HG03442 (cell line): ENCODE results near the gene NPAS3.
"Not testable (repeated sequence)": the region's sequence is repeated elsewhere in the genome, so short reads cannot be mapped to it uniquely, and the experiment has no call there.

Experiments used
- ATAC-seq: cut with Tn5 transposase; IDR thresholded peaks from one replicate; pipeline ENCODE4 v1.9.1; 2021; ENCODE audit warnings: mild to moderate bottlenecking, moderate library complexity; ENCODE audit not compliant: unreplicated experiment

The NPAS3 gene

GRCh38 chr14:33068040-33068439 is 129.4 kb downstream of the NPAS3 start:
- ATAC-seq = no peak

GRCh38 chr14:33068626-33069025 is 129.9 kb downstream of the NPAS3 start:
- ATAC-seq = no peak

GRCh38 chr14:33070475-33070874 is 131.8 kb downstream of the NPAS3 start:
- no peak for ATAC-seq

GRCh38 chr14:33073023-33073422 is 134.3 kb downstream of the NPAS3 start:
- no peak for ATAC-seq

GRCh38 chr14:33081259-33081658 is 142.6 kb downstream of the NPAS3 start:
- no peak for ATAC-seq

- ATAC-seq = no peak
These were observed 147.1 kb downstream of the NPAS3 start for GRCh38 chr14:33085799-33086198.

- not testable (repeated sequence) for ATAC-seq
These were observed 149.6 kb downstream of the NPAS3 start for GRCh38 chr14:33088274-33088673.

GRCh38 chr14:33098016-33098415 is 159.3 kb downstream of the NPAS3 start:
- ATAC-seq = no peak

- ATAC-seq = no peak
These were observed 164.8 kb downstream of the NPAS3 start for GRCh38 chr14:33103489-33103888.

- no peak for ATAC-seq
These were observed 165.3 kb downstream of the NPAS3 start for GRCh38 chr14:33103966-33104365.

- ATAC-seq = no peak
These were observed 172.2 kb downstream of the NPAS3 start for GRCh38 chr14:33110737-33111443.

GRCh38 chr14:33114331-33114730 is 175.7 kb downstream of the NPAS3 start:
- no peak for ATAC-seq

- no peak for ATAC-seq
These were observed 180.0 kb downstream of the NPAS3 start for GRCh38 chr14:33118668-33119067.

- ATAC-seq = no peak
These were observed 181.7 kb downstream of the NPAS3 start for GRCh38 chr14:33120341-33120740.

- no peak for ATAC-seq
These were observed 182.3 kb downstream of the NPAS3 start for GRCh38 chr14:33120966-33121365.

- ATAC-seq = no peak
These were observed 184.6 kb downstream of the NPAS3 start for GRCh38 chr14:33123281-33123680.

- no peak for ATAC-seq
These were observed 187.8 kb downstream of the NPAS3 start for GRCh38 chr14:33126433-33126832.

- no peak for ATAC-seq
These were observed 188.9 kb downstream of the NPAS3 start for GRCh38 chr14:33127531-33127930.

GRCh38 chr14:33131801-33132200 is 193.1 kb downstream of the NPAS3 start:
- ATAC-seq = no peak

GRCh38 chr14:33134162-33134561 is 195.5 kb downstream of the NPAS3 start:
- ATAC-seq = no peak

GRCh38 chr14:33134975-33135374 is 196.3 kb downstream of the NPAS3 start:
- ATAC-seq = no peak

- ATAC-seq = no peak
These were observed 212.2 kb downstream of the NPAS3 start for GRCh38 chr14:33150666-33151428.
